GM19468 (cell line): ENCODE measurements around the gene PI4KA.
"Not testable (repeated sequence)": the region's sequence is repeated elsewhere in the genome, so short reads cannot be mapped to it uniquely, and the experiment has no call there.

ENCODE experiments used
- ATAC-seq: cut with Tn5 transposase; IDR thresholded peaks from one replicate; pipeline ENCODE4 v1.9.1; 2021; ENCODE audit warnings: mild to moderate bottlenecking, moderate library complexity, moderate number of reproducible peaks; ENCODE audit not compliant: unreplicated experiment; ENCODE audit errors: extremely low read depth

The PI4KA gene

DNA sequence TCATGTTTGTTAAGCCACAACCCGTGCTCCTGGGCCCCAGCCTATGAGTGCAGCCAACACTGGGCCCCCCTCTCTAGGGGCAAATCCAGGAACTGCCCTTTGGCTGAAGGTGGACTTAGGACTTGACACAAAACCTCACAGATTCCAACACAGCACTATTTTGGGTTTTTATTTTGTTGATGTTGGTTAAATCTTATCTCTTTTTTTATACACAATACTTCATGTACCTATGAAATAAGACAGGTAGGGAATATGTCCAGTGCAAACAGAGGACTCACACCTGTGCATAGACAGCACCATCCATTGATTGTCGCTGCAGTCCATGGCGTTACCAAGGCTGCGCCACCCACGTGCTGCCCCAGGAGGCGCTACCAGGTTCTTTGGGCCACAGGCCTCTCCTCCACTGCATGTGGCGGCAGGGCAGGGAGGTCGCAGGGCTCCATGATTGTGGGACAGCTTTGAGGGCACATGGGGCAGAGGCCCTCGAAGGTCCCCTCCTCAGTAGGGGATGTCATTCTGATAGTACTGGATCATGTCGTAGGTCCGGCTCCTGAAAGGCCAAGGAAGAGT is 151.0 kb downstream of the PI4KA start:
- ATAC-seq: not testable (repeated sequence)

DNA sequence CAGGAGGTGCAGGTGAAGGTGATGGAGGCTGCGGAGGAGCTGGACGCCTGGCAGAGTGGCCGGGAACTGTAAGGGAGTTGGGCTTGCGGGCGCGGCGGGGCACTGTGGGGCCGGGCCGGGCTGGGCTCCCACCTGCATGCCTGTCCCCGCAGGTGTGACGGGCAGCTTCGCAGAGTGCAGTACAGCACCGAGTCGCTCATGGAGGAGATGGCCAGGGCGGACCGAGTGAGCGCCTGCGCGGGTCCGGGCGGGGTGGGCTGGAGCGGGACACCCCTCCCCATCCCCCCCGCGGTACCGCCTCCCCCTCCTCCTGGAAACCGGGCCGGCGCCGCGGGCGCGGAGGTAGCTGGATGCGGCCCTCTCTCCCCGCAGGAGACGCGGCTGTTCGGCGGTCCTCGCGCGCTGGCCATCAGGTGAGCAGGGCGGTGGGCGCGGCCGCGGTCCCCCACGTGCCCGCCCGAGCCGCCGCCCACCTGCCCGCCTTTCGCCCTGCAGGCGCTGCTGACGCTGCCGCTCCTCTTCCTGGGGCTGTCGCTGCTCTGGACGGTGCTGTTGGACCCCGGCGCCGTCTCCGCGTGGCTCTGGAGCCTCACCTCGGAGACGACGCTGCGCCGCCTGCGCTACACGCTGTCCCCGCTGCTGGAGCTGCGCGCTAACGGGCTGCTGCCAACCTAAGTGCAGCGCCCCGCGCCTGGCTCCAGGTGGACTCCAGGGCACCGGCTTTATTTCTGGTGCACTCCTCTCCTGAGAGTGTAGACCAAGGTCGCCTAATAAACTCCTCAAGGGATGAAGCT is 154.6 kb downstream of the PI4KA start:
- ATAC-seq: not testable (repeated sequence)

DNA sequence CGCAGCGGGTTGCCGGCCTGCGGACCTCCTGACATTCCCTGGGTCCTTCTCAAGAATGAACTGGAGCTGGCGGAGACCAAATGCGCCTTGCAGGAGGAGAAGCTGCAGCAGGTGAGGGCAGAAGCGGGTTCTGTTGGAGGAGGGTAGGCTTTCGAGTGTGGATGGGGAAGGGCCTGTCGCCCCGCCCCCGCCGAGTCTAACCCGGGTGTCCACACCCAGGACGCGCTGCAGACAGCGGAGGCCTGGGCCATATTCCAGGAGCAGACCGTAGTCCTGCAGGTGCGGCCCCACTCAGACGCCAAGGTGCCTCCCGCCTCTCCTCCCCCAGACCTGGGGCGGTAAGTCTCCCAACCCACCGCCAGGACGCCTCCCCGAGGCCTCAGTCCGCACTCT is 155.2 kb downstream of the PI4KA start:
- ATAC-seq: not testable (repeated sequence)

DNA sequence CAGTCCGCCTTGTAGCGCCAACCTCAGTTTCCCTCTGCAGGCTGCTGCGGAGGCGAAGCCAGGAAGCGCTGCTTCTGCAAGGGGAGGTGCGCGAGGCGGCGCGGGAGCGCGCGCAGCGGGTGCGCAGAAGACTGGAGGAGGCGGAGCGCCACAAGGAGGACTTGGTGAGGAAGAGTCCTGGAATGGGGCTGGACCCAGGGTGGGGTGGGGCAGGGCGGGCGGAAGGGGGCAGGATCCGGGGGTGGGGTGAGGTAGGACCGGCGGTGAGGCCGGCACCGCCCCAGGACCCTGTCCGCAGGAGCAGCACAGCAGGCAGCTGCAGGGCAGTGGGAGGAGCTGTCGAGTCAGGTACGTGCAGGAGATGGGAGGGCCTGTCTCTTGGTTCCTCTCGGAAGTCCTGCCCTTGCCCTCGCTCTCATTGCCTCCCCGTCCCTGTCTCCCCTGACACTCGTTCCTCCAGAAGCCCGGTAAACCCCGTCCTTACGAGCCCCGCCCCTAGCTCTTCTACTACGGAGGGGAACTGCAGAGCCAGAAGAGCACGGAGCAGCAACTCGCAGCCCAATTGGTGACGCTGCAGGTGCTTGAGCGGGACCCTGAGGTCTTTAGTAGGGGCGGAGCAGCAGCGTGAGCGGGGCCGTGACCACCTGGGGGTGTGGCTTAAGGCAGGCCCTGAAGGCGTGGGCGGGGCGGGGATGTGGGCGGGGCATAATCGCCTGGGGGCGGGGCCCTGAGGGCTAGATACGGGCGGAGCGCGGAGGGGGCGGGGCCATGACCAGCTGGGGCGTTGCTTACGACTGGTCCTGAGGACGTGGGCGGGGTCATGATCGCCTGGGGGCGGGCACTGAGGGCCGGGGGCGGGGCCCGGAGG is 155.8 kb downstream of the PI4KA start:
- peak; percentile 47 for ATAC-seq

DNA sequence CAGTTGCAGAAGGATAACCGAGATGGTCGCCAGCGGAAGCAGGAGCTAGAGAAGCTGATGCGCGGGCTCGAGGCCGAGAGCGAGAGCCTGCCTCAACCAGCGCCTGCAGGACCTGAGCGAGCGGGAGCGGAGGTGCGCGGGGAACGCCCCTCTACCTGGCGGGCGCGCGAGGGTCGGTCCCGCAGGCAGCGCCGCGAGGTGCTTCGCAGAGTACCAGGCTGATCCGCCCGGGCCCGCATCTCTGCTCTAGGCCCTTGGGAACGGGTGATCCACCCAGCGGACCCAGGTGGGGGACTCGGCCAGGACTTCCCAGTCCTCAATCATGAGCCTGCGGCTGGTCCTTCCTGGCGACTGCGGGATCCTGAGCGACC is 156.5 kb downstream of the PI4KA start:
- not testable (repeated sequence) for ATAC-seq

DNA sequence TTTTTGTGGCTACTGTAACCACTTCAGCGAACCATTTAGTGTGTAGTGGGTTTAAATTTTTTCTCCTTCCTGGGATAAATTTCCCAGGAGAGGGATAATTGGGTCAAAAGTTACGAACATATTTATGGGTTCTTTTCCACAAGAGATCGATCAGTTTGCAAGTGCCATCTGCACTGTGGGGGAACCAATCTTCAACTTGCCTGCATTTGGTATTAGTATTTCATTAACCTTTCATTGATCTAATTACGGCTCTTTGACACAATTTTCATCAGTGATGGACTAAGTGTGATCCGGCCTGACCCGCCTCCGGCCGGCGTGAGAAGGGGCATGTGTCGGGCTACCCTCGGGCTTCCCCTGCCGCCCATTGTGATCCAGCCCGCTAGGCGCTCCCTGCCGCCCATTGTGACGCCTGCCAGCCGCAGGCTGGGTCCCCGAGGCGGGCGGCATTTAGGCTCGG is 156.9 kb downstream of the PI4KA start:
- ATAC-seq: not testable (repeated sequence)

DNA sequence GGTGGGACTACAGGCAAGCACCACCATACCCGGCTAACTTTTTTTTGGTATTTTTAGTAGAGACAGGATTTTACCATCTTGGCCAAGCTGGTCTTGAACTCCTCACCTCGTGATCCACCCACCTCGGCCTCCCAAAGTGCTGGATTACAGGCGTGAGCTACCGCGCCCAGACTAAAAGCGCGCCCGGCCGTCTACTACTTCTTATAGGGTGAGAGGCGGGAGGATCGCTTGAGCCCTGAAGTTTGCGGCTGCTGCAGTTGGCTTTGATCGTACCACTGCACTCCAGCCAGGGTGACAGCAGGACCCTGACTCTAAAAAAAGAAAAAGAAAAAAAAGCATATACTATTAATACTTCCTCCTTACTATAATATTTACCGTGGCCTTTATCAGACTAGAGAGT is 158.3 kb downstream of the PI4KA start:
- not testable (repeated sequence) for ATAC-seq

DNA sequence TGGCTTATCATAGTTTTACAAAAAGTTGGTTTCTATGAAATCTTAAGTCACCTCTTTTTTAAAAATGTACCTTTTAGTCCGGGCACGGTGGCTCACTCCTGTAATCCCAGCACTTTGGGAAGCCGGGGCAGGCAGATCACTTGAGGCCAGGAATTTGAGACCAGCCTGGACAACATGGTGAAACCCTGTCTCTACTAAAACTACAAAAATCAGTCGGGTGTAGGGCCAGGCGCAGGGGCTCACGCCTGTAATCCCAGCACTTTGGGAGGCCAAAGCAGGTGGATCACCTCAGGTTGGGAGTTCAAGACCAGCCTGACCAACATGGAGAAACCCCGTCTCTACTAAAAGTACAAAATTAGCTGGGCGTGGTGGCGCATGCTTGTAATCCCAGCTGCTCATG is 158.8 kb downstream of the PI4KA start:
- not testable (repeated sequence) for ATAC-seq

DNA sequence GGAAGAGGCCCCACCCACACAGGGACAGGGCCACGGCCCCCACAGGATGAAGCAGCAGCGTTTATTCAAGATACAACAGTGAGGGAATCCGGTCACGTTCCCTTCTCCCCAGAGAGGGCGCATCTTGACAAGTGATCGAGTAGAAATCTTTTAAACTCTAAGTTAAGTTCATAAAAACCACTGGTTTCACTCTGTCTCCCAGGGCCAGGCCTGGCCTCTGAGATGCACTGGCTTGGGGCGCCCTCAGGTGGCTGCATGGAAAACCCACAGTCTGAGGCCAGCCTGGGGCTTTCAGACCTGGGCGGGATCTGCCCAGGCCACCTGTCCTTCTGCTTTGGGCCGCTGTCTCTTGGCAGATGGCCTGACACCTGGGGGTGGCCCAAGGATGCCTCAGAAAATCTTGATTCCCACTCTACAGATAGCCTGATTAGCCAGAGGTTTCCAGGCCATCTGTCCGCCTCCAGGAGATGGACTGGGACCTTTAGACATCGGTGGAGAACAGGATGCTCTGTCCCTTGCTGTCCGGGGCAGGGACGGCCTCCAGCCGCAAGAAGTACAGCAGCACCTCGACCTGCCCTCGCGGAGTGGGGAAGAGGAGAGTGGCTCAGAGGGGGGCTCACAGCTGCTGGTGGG is 161.0 kb downstream of the PI4KA start:
- ATAC-seq: not testable (repeated sequence)

DNA sequence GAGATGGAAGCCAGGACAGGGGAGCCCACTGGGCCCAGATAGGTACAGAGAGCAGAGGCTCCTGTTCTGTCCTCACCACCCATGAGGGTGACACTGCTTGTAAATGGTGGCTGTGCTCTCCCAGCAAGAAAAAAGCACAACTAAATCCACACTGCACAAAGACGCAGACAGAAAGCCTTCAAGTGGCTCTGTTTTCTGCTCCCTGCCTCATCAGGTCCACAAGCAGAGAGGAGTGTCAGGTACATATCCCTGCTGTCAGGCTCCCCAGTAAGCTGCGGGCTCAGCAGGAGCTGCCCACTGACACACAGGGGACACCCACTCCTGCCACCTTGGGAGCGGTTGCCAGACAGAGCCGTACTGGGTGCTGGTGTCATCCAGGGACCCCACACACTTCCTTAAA is 162.6 kb downstream of the PI4KA start:
- ATAC-seq: not testable (repeated sequence)

DNA sequence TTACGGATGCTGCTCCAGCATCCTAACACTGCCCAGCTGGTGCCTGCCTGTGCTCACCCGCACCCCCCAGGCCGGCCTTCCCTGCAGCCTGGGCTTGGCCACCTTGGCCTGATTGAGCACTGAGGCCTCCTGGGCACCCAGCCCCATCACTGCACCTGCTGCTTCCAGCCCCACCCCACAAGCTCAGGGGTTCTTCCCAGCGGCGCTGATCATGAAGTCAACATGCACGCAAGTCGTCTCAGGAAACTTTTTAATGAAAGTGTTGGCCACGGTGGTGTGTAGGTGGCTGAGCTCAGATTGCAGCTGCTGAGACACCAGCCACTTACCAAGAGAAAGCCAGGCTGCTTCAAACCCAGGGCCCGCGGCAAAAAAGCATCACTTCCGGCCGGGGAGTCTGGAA is 163.4 kb downstream of the PI4KA start:
- ATAC-seq: not testable (repeated sequence)

DNA sequence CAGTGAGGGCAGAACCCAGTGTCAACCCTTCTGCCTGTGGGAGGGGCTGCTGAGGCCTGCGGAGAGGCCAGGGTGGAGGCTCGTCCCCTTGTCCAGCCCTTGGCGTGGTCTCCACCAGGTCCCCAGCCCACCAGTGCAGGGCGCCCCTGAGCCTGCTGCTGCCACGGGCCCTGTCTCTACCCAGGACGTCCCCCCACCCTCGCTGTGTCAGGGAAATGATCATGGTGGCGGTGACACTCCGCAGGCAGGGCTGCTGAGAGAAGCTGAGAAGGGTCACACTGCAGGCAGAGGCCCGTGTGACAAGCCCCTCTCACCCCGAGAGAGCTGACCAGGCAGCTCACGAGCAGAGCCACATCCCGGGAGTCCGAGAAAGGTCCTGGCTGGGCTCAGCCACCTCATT is 164.4 kb downstream of the PI4KA start:
- not testable (repeated sequence) for ATAC-seq

DNA sequence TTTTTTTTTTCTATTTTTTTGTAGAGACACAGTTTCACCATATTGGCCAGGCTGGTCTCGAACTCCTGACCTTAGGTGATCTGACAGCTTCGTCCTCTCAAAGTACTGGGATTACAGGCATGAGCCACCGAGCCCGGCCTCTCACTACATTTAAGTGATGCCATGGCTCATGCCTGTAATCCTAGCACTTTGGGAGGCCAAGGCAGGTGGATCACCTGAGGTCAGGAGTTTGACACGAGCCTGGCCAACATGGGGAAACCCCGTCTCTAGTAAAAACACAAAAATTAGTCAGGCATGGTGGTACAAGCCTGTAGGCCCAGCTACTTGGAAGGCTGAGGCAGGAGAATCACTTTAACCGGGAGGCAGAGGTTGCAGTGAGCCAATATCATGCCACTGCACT is 165.7 kb downstream of the PI4KA start:
- not testable (repeated sequence) for ATAC-seq

DNA sequence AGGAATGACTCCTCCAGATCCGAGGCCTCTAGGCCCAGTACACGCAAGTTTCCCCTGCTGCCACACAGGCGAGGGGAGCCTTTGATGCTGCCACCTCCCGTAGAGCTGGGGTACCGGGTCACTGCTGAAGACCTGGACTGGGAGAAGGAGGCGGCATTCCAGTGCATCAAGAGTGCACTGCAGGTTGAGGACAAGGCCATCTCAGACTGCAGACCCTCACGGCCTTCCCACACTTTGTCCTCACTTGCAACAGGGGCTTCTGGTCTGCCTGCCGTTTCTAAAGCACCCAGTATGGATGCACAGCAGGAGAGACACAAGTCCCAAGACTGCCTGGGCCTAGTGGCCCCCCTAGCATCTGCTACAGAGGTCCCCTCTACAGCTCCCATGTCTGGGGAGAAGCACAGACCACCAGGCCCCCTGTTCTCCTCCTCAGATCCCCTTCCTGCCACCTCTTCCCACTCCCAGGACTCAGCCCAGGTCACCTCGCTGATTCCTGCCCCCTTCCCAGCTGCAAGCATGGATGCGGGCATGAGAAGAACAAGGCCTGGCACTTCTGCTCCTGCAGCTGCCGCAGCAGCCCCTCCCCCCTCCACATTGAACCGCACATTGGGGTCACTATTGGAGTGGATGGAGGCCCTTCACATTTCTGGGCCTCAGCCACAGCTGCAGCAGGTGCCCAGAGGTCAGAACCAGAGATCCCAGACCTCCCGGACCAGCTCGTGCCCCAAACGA is 167.9 kb downstream of the PI4KA start:
- not testable (repeated sequence) for ATAC-seq

DNA sequence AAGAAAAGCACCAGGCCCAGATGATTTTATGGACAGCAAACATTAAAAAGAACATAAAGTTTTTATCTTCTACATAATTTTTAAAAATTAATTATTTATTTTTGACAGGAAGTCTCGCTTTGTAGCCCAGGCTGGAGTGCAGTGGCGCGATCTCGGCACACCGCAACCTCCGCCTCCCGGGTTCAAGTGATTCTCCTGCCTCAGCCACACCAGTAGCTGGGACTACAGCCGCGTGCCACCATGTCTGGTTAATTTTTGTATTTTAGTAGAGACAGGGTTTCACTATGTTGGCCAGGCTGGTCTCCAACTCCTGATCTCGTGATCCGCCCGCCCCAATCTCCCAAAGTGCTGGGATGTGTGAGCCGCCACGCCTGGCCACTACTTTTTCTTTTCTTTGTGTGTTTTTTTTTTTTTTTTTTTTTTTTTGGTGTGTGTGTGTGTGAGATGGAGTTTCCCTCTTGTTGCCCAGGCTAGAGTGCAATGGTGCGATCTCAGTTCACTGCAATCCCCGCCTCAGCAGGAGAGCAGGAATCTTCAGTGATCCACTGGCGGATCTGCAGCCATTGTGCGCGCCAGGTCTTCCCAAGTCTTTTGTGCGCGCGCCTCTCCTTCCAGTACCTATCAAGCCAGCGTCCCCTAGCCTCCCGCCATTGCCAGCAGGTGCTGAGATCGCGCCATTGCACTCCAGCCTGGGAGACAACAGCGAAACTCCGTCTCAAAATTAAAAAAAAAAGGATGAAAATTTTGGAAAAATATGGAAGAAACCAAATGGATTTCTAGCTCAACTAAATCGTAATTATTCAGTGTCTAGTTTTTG is 171.0 kb downstream of the PI4KA start:
- not testable (repeated sequence) for ATAC-seq

DNA sequence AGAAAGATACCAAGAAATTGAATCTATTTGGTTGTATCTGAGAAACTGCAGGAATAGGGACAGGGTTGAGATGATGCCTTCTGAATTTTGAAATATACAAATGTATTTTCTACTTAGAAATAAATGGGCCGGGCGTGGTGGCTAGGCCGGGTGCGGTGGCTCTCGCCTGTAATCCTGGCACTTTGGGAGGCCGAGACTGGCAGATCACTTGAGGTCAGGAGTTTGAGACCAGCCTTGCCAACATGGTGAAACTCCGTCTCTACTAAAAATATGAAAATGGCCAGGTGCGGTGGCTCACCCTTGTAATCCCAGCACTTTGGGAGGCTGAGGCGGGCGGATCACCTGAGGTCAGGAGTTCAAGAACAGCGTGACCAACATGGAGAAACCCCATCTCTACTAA is 172.8 kb downstream of the PI4KA start:
- ATAC-seq: not testable (repeated sequence)

DNA sequence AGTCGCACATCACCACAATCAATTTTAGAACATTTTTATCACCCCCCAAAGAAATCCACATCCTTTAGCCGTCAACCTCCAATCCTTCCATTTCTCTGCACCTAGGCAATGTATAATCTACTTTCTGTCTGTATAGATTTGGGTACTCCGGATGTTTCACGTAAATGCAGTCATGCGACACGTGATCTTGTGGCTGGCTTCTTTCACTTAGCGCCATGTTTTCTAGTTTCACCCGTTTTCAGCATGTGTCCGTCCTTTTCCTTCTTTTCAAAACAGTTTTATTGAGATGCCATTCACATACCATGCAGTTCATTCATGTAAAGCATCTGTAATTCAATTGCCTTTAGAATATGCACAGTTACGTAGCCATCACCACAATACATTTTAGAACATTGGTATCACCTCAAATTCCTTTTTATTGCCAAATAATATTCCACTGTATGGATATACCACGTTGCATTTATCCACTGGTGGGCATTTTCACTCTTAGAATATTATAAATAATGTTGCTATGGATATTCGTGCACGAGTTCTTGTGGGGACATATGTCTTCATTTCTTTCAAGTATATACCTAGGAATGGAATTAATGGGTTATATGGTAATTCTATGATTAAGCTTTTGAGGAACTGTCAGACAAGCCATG is 179.7 kb downstream of the PI4KA start:
- ATAC-seq: not testable (repeated sequence)

DNA sequence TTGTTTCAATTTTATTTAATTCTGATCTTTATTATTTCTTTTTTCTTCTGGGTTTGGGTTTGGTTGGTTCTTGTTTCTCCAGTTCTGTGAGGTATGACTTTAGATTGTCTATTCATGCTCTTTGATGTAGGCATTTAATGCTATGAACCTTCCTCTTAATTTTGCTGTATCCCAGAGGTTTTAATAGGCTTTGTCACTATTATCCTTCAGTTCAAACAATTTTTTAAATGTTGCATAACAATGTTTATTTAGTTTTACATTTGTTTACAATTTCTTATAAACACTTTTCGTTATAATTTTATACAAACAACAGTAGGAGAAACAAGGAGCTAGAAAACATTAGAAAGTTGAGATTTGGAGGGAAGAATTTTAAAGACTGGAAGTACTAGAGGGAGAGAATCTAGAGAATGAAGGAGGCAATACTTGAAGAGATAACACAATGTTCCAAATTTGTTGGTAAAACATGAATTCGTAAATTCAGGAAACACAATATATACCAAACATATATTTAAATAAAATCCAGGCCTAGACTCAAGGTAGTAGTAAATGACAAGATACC is 180.8 kb downstream of the PI4KA start:
- ATAC-seq: no peak
